Hepatocyte (in vitro differentiated cells): Measurements from ENCODE around the gene CNEP1R1. TPM values are rescaled to one million over a fixed set of nuclear protein-coding genes. Genes with fewer than 3 reads are reported as not detected.

Experiments used
- DNase-seq: peaks from one replicate; pipeline ENCODE4 v3.0.0-alpha.2; 2016; ENCODE audit warnings: low spot score
- H2AFZ ChIP-seq: fragments of 200-600 bp; sonication (generic); 2 replicates; pipeline ENCODE4 v1.6.0; 2016; ENCODE audit warnings: antibody characterized with exemption, mild to moderate bottlenecking
- H3K27ac ChIP-seq: fragments of 200-600 bp; sonication (generic); 2 replicates; pipeline ENCODE4 v1.5.1; 2016; ENCODE audit warnings: mild to moderate bottlenecking
- H3K27me3 ChIP-seq: fragments of 200-600 bp; sonication (generic); 2 replicates; pipeline ENCODE4 v1.6.1; 2016
- H3K36me3 ChIP-seq: fragments of 200-600 bp; sonication (generic); replicated peaks from 2 replicates; pipeline ENCODE4 v1.5.1; 2016; ENCODE audit warnings: low read depth; ENCODE audit not compliant: insufficient read depth
- H3K4me1 ChIP-seq: fragments of 200-600 bp; sonication (generic); 2 replicates; pipeline ENCODE4 v1.5.1; 2016; ENCODE audit warnings: mild to moderate bottlenecking, moderate library complexity; ENCODE audit not compliant: insufficient read depth
- H3K4me2 ChIP-seq: fragments of 200-600 bp; sonication (generic); 2 replicates; pipeline ENCODE4 v1.6.0; 2016
- H3K4me3 ChIP-seq: fragments of 200-600 bp; sonication (generic); 2 replicates; pipeline ENCODE4 v1.5.1; 2016; ENCODE audit warnings: mild to moderate bottlenecking
- H3K79me2 ChIP-seq: fragments of 200-600 bp; sonication (generic); 2 replicates; pipeline ENCODE4 v1.6.0; 2017; ENCODE audit warnings: mild to moderate bottlenecking
- H3K9me2 ChIP-seq: fragments of 200-600 bp; sonication (generic); replicated peaks from 2 replicates; pipeline ENCODE4 v1.6.0; 2017; ENCODE audit warnings: mild to moderate bottlenecking; ENCODE audit not compliant: insufficient read depth
- H3K9me3 ChIP-seq: fragments of 200-600 bp; sonication (generic); 2 replicates; pipeline ENCODE4 v1.5.1; 2016; ENCODE audit warnings: low read depth, mild to moderate bottlenecking
- H4K20me1 ChIP-seq: fragments of 200-600 bp; sonication (generic); 2 replicates; pipeline ENCODE4 v1.6.0; 2016; ENCODE audit warnings: mild to moderate bottlenecking; ENCODE audit not compliant: insufficient read depth, poor library complexity, severe bottlenecking
- CTCF ChIP-seq: fragments of 200-600 bp; sonication (generic); IDR thresholded peaks from 2 replicates; pipeline ENCODE4 v1.5.1; 2016; ENCODE audit warnings: antibody characterized with exemption, mild to moderate bottlenecking; ENCODE audit not compliant: poor library complexity
- EZH2 ChIP-seq: fragments of 200-600 bp; sonication (generic); IDR thresholded peaks from 2 replicates; pipeline ENCODE4 v1.6.1; 2016; ENCODE audit warnings: antibody characterized with exemption, mild to moderate bottlenecking, borderline replicate concordance
- EZH2phosphoT487 ChIP-seq: fragments of 200-600 bp; sonication (generic); IDR thresholded peaks from one replicate; pipeline ENCODE4 v1.6.1; 2018; ENCODE audit warnings: antibody characterized with exemption, mild to moderate bottlenecking, low read depth, moderate library complexity; ENCODE audit not compliant: unreplicated experiment, severe bottlenecking
- WGBS: methylation state at CpG from one replicate; pipeline ENCODE4 v1.1.6; 2016; ENCODE audit warnings: low lambda C conversion rate; ENCODE audit errors: missing lambda C conversion rate; 5-methylcytosine and 5-hydroxymethylcytosine counted together
- polyA plus RNA-seq: library from polyadenylated mRNA; unstranded; fragments of >200 nt; fragmentation: Nextera tagmentation; extraction: Ambion mirVana; gene quantifications from 2 replicates; pipeline ENCODE4 v1.2.1, GENCODE V29; 2016
- total RNA-seq: library from RNA; depleted of rRNA; stranded (reverse); fragments of >200 nt; gene quantifications from 2 replicates; pipeline ENCODE4 v1.2.3, GENCODE V29; 2014

The CNEP1R1 gene
- total RNA-seq (23.9 and 25.8 TPM in 2 replicates), polyA plus RNA-seq (23.0 and 23.9 TPM in 2 replicates)

GRCh38 chr16:50024684-50025536 is at the start of gene CNEP1R1:
Gene CNEP1R1, plus strand, starts transcription at chr16:50025225. Its CDS starts 91 bp downstream, at chr16:50025316.
- Histone ChIP-seq H3K4me2 (peak within 1 kb of the TSS; percentile 87), H3K27ac (peak within 1 kb of the TSS; percentile 58), H4K20me1 (peaks cover 5% of the 10 kb centered on the region), H3K4me1 (peaks cover 8% of the 10 kb centered on the region), H3K9me3 (no peaks in the 10 kb centered on the region), H2AFZ (peak within 1 kb of the TSS; percentile 66), H3K4me3 (peak within 1 kb of the TSS; percentile 95), H3K9me2 (no peaks in the 10 kb centered on the region), H3K36me3 (no peaks in the 10 kb centered on the region), H3K27me3 (no peaks in the 10 kb centered on the region), H3K79me2 (peaks cover 45% of the 10 kb centered on the region)
- DNase-seq, result peak; percentile 97
- 1% methylated on average over 49 of the region's 65 CpGs for WGBS
- peak; percentile 99 for TF ChIP-seq CTCF
- TF ChIP-seq EZH2, result no peak

- DNase-seq, result no peak
- H3K4me3 ChIP-seq, result no peak overlapping the region
- no peak overlapping the region for H3K27ac ChIP-seq
- H2AFZ ChIP-seq, result no peak overlapping the region
- H3K4me2 ChIP-seq, result no peak overlapping the region
- no peaks in the 10 kb centered on the region for H3K27me3 ChIP-seq
- H3K36me3 ChIP-seq, result no peaks in the 10 kb centered on the region
- TF ChIP-seq EZH2, result no peak
- no peak for TF ChIP-seq CTCF
- TF ChIP-seq EZH2phosphoT487, result no peak
- H3K79me2 ChIP-seq, result no peaks in the 10 kb centered on the region
- no peaks in the 10 kb centered on the region for H3K4me1 ChIP-seq
- no peaks in the 10 kb centered on the region for H4K20me1 ChIP-seq
- no peaks in the 10 kb centered on the region for H3K9me2 ChIP-seq
- no peaks in the 10 kb centered on the region for H3K9me3 ChIP-seq
Measured at GRCh38 chr16:49977427-49977826, 47.6 kb upstream of the CNEP1R1 start.

- Histone ChIP-seq H3K4me2 (no peak overlapping the region), H3K36me3 (no peaks in the 10 kb centered on the region), H3K9me2 (no peaks in the 10 kb centered on the region), H3K4me3 (no peak overlapping the region), H2AFZ (no peak overlapping the region), H3K27me3 (no peaks in the 10 kb centered on the region), H4K20me1 (no peaks in the 10 kb centered on the region), H3K79me2 (no peaks in the 10 kb centered on the region), H3K4me1 (no peaks in the 10 kb centered on the region), H3K27ac (no peak overlapping the region), H3K9me3 (no peaks in the 10 kb centered on the region)
- DNase-seq, result no peak
- 97% methylated on average over 6 of the region's 6 CpGs for WGBS
- no peak for TF ChIP-seq EZH2phosphoT487
- no peak for TF ChIP-seq EZH2
- no peak for TF ChIP-seq CTCF
Measured at GRCh38 chr16:49978569-49979326, 46.3 kb upstream of the CNEP1R1 start.
